Breast epithelium (tissue), 3 donors: ENCODE results near the gene ITM2C.

ENCODE experiments used
- POLR2A ChIP-seq: fragments of 450-650 bp; IDR thresholded peaks from one replicate; pipeline ENCODE4 v1.6.1; 2016; ENCODE audit warnings: antibody characterized with exemption, mild to moderate bottlenecking, moderate library complexity
- TF ChIP-seq, protein P1 (sequence below), 3 donors: fragments of 450-650 bp; IDR thresholded peaks; one replicate each; pipeline ENCODE4 v1.5.1; 2016 to 2017; ENCODE audit warnings: antibody characterized with exemption in 3 of 3, mild to moderate bottlenecking in 3 of 3, moderate library complexity in 3 of 3

DNA sequence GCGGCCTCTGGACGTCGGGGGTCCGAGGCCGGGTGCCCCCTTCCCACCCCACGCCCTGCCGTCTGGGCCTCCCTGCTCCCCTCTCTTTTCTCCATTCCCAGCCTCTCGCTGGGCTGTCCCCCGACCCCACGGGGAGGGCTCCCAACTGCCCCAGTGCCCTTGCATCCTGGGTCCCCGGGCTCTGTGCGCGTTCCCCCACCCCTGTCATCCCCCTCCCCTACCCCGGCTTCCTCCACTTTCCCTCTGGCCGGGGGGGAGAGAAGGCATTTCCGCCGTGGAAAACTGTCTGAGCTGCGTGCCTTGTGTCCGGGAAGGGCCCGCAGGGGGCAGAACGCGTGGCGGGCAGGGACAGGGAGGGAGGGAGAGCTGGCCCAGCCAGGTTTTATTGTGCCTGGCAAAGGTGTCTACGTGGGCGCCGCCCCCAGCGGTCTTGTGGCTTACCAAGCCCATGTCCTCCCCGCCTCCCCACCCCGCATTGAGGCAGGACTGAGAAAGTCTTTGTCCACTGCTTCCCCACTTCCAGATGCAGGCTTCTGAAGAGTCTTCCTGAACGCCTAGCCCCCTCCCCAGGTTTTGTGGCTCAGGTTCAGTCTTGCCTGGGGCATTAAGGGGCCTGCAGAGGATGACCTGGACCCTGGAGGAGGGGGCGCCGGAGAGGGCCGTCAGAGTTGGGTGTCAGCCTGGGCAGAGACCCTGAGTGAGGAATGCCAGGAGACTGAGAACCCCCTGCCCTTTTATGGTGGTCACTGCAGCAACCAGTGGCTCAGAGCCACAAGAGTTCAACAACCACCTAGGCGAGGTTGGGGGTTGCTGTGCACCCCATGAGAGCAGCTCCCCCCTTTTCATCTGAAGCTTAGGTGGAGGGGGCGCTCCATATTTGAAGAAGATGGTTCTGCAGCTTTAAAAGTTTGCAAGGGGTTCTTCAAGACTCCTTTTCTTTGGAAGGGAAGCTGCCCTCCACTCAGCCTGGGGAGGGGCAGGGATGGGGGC is 1.3 kb downstream of the ITM2C start:
- no peak for TF ChIP-seq POLR2A
- TF ChIP-seq, protein P1, sequence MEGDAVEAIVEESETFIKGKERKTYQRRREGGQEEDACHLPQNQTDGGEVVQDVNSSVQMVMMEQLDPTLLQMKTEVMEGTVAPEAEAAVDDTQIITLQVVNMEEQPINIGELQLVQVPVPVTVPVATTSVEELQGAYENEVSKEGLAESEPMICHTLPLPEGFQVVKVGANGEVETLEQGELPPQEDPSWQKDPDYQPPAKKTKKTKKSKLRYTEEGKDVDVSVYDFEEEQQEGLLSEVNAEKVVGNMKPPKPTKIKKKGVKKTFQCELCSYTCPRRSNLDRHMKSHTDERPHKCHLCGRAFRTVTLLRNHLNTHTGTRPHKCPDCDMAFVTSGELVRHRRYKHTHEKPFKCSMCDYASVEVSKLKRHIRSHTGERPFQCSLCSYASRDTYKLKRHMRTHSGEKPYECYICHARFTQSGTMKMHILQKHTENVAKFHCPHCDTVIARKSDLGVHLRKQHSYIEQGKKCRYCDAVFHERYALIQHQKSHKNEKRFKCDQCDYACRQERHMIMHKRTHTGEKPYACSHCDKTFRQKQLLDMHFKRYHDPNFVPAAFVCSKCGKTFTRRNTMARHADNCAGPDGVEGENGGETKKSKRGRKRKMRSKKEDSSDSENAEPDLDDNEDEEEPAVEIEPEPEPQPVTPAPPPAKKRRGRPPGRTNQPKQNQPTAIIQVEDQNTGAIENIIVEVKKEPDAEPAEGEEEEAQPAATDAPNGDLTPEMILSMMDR (IDR thresholded peaks at IDR 0.05): no peak
